Measurements from ENCODE around the gene WWP2. TPM values are rescaled to one million over a fixed set of nuclear protein-coding genes. Genes with fewer than 3 reads are reported as not detected.

WWP2 gene
- total RNA-seq, 1 experiment from 2014 or later, result 40.2 TPM

DNA sequence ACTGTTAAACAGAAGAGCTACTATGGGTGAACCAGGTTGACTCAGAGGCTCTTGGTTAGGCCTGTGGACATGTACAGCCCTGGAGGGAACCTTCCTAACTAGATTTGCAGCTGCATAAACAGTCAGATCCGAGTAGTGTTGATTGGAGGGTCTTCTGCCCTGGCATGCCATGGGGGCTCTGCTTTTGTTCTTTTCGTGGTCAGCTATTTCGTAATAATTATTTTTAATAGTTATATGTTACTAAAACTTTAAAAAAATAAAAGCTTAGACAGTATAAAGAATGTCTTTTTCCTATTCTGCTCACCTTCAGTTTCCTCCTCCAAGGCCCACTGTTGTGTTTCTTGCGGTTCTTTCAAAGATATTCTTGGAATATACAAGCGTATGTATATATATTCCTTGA lies 121.6 kb downstream of the WWP2 start:
- TF ChIP-seq, protein P1, sequence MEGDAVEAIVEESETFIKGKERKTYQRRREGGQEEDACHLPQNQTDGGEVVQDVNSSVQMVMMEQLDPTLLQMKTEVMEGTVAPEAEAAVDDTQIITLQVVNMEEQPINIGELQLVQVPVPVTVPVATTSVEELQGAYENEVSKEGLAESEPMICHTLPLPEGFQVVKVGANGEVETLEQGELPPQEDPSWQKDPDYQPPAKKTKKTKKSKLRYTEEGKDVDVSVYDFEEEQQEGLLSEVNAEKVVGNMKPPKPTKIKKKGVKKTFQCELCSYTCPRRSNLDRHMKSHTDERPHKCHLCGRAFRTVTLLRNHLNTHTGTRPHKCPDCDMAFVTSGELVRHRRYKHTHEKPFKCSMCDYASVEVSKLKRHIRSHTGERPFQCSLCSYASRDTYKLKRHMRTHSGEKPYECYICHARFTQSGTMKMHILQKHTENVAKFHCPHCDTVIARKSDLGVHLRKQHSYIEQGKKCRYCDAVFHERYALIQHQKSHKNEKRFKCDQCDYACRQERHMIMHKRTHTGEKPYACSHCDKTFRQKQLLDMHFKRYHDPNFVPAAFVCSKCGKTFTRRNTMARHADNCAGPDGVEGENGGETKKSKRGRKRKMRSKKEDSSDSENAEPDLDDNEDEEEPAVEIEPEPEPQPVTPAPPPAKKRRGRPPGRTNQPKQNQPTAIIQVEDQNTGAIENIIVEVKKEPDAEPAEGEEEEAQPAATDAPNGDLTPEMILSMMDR (conservative IDR thresholded peaks at IDR 0.05), result no peak
- Histone ChIP-seq H2BK5ac (ENCODE audit: insufficient read length, low read length) (no peak overlapping the region), H3K23ac (ENCODE audit: insufficient read length, low read depth, low read length) (no peak overlapping the region), H3K23me2 (ENCODE audit: insufficient read length, low read depth, low read length, poor library complexity, severe bottlenecking) (no peaks in the 10 kb centered on the region), H3K79me1 (ENCODE audit: insufficient read depth, low read depth, low read length, poor library complexity, severe bottlenecking) (no peaks in the 10 kb centered on the region), H4K91ac (ENCODE audit: insufficient read length, low read depth, low read length) (no peak overlapping the region), H3K27me3 (ENCODE audit: insufficient read depth, low read length) (no peaks in the 10 kb centered on the region), H2AK5ac (ENCODE audit: insufficient read length, low read length) (no peak overlapping the region), H3T11ph (ENCODE audit: low read length) (no peak overlapping the region), H2BK12ac (ENCODE audit: insufficient read length, low read depth, low read length) (no peak overlapping the region), H2AFZ (ENCODE audit: low read length) (no peak overlapping the region), H2BK15ac (ENCODE audit: low read depth, low read length) (no peak overlapping the region), H3K9ac (ENCODE audit: extremely low read depth, insufficient read length, low read length) (no peak overlapping the region), H3K18ac (ENCODE audit: insufficient read length, low read depth, low read length) (no peak overlapping the region), H3K27ac (ENCODE audit: insufficient read length, low read depth, low read length) (no peak overlapping the region), H3K9me3 (ENCODE audit: control insufficient read depth, low read depth, low read length) (no peaks in the 10 kb centered on the region), H3K4me2 (ENCODE audit: insufficient read depth, insufficient read length, low read length) (no peak overlapping the region), H4K8ac (replicated peaks; ENCODE audit: insufficient read length, low read depth, low read length) (no peak overlapping the region), H2BK120ac (ENCODE audit: low read depth, low read length, poor library complexity, severe bottlenecking) (no peak overlapping the region), H3K4ac (ENCODE audit: low read depth, low read length) (no peak overlapping the region), H3K56ac (ENCODE audit: insufficient read length, low read depth, low read length) (no peak overlapping the region), H4K20me1 (ENCODE audit: control insufficient read depth, insufficient read depth, insufficient read length) (no peaks in the 10 kb centered on the region), H3K4me1 (ENCODE audit: insufficient read depth, low read length) (no peaks in the 10 kb centered on the region), H3K14ac (ENCODE audit: insufficient read depth, low read length) (no peak overlapping the region), H4K5ac (ENCODE audit: insufficient read length, low read depth, low read length) (no peak overlapping the region), H3K79me2 (ENCODE audit: insufficient read depth, low read length) (no peaks in the 10 kb centered on the region), H2BK20ac (ENCODE audit: low read depth, low read length, poor library complexity, severe bottlenecking) (no peak overlapping the region)
- no peak for DNase-seq
- H3K4me1 Mint-ChIP-seq, result no peaks in the 10 kb centered on the region
- no peak overlapping the region for H3K4me3 Mint-ChIP-seq
- H3K36me3 Mint-ChIP-seq (ENCODE audit: insufficient read depth in 1 of 3, low read depth in 3 of 3), result peaks cover 9 to 16% (median 11%) of the 10 kb centered on the region in 3 experiments
- H3K27me3 Mint-ChIP-seq (ENCODE audit: low read depth), result no peaks in the 10 kb centered on the region
- WGBS (ENCODE audit: extremely low coverage, insufficient read length, low lambda C conversion rate), result no CpG with 5 or more reads among the region's 5 CpGs
- H3K9me3 Mint-ChIP-seq, result no peaks in the 10 kb centered on the region; a peak in 1 of 5 replicates
- no peak overlapping the region for H3K27ac Mint-ChIP-seq

Data from H9 (cell line).